ENCODE results near the gene RANBP3L.
A peak's percentile ranks its signal among the peaks of the same experiment; 100 is the strongest.

RANBP3L gene

DNA sequence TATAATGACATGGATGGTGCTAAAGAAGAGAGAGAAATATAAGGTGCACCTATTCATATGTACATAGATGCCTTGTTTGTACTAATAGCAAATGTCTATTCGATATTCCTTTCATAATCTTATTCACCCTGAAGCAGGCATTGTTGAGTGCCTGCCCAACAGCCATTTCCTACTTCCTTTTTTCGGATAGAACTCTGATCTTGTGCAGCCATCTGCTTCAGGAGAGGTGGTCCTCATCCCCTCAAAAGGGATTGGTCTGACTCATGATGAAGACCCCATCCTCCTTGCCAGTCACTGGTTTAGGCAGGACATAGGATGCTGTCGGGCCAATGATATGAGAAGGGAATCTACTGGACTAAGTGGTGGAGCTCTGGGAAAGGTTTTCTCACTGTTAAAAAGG is 8.4 kb upstream of the RANBP3L start:
- Histone ChIP-seq H3K4me3 (no peak overlapping the region), H3K36me3 (no peaks in the 10 kb centered on the region), H3K9me3 (no peaks in the 10 kb centered on the region), H3K27me3 (no peaks in the 10 kb centered on the region), H3K4me1 (peaks cover 0 to 7% (median 0%) of the 10 kb centered on the region in 4 donors), H3K27ac (no peak overlapping the region)
- DNase-seq: no peak
- TF ChIP-seq, protein P1, sequence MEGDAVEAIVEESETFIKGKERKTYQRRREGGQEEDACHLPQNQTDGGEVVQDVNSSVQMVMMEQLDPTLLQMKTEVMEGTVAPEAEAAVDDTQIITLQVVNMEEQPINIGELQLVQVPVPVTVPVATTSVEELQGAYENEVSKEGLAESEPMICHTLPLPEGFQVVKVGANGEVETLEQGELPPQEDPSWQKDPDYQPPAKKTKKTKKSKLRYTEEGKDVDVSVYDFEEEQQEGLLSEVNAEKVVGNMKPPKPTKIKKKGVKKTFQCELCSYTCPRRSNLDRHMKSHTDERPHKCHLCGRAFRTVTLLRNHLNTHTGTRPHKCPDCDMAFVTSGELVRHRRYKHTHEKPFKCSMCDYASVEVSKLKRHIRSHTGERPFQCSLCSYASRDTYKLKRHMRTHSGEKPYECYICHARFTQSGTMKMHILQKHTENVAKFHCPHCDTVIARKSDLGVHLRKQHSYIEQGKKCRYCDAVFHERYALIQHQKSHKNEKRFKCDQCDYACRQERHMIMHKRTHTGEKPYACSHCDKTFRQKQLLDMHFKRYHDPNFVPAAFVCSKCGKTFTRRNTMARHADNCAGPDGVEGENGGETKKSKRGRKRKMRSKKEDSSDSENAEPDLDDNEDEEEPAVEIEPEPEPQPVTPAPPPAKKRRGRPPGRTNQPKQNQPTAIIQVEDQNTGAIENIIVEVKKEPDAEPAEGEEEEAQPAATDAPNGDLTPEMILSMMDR (IDR thresholded peaks at IDR 0.05): no peak
- intact Hi-C loops (cut with DNase I; ENCODE audit: low total_unique reads): no loop called here

DNA sequence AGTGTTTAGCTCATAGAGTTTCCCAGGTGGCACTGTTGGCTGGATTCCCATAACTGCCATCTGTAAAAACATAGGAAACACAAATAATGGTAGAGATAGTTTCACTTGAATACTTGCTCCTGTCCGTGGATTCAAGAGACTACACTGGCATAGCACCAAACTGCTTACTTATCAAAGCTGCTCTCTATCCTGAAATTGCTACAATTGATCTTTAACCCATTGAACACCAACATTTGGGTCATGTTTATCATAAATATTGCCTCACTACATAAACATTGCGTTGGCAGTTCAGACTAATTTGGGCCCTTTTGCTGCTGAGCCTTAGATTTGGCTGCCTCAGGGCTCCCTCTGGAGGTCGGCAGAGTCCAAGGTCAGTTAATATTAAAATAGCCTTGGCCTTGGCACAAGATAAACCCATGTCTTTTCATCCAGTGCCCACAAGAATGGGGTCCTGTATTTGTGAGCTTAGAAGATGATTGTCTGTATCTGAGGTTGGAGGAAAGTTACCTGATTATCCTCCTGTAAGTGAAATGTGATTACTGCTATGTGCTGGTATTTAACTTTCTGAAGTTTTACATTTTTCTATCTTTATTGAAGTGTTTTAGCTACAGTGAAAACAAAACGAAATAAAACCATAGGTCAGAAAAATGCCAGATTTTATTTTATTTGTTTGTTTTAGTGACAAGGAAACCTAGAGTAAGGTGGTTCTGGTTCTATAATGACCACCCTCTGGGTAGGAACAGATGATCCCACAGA is 4.0 kb upstream of the RANBP3L start:
- Histone ChIP-seq H3K36me3 (no peaks in the 10 kb centered on the region), H3K27ac (peak overlapping the region in 1 of 2 donors; percentile 77), H3K4me3 (no peak overlapping the region), H3K27me3 (no peaks in the 10 kb centered on the region), H3K4me1 (peaks cover 0 to 42% (median 9%) of the 10 kb centered on the region in 4 donors), H3K9me3 (no peaks in the 10 kb centered on the region)
- peak; percentile 36 to 72 for DNase-seq
- intact Hi-C loops (cut with DNase I; ENCODE audit: low total_unique reads): loop anchor here (2.0 to 10.0 kb wide), 2 partner anchors 41 to 61 kb away; partner anchors contain the start of gene NADK2
- TF ChIP-seq, protein P1 (IDR thresholded peaks at IDR 0.05): peak; percentile 72 to 81

DNA sequence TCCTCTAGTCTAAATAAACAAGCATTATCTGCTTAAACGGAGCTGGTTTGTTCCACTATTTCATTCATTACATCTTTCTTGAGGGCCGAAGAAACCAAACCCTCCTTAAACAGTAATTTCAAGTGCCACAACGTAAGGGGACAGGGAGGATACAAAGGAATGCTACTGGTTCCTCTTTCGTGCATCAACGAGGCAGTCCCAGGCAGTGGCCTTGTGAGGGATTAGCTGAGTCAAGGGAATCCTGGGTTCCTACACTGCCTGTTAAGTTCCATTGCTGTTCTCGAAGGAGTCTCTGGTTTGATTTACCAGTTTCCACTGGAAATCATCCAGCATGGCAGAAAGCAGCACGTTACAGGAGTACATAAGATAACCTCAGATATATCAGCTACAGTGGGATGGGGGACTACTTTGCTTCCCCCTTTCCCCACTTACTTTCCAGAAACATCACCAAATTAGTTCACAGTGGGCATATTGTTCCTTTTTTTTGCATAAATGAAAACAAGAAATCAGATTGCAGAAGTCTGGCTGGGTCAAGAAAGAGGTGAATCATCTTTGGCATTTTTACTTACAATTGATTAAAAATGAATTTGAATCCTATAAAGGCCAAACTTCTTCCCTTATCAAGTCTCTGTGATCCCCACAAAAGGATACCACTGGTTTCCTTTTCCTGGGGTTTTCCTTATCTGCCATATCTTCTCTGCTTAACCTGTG is 2.5 kb upstream of the RANBP3L start:
- no peaks in the 10 kb centered on the region for H3K27me3 ChIP-seq
- H3K9me3 ChIP-seq: no peaks in the 10 kb centered on the region
- H3K4me3 ChIP-seq: no peak overlapping the region
- intact Hi-C loops (cut with DNase I; ENCODE audit: low total_unique reads): loop anchor here (2.0 to 10.0 kb wide), 2 partner anchors 39 to 59 kb away; partner anchors contain the start of gene NADK2
- TF ChIP-seq, protein P1 (IDR thresholded peaks at IDR 0.05): no peak
- H3K27ac ChIP-seq: peak overlapping the region; percentile 76 to 77
- no peaks in the 10 kb centered on the region for H3K36me3 ChIP-seq
- peaks cover 0 to 54% (median 9%) of the 10 kb centered on the region in 4 donors for H3K4me1 ChIP-seq
- DNase-seq: no peak

DNA sequence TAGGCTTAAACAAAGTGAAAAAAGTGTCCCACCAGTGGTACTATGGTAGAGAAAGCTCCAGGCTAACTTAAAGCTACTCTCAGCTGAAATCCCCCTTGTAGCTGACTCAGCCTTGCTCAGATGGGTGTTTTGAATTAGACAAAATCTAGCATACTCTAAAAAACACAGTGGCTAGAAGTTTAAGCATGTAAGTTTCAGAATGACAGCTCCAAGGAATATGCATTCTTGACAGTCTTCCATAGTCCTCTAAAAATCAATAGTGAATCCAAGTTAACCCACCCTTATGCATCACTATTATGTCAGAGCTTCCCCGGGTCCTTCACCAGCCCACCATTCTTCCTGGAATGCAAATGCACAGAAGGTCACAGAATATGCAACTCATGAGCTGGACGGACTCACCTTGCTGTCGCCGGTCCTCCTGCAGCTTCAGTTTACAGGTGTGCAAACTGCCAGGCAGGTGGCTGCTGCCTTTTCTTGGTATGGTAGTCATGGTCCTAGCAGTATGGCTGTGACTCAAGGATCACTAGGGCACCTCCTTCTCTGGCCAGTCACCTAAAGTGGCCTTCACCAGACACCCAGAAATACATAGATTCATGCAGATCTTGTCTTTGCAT is 668 bp downstream of the RANBP3L start:
- Histone ChIP-seq H3K9me3 (no peaks in the 10 kb centered on the region), H3K4me1 (peaks cover 0 to 73% (median 14%) of the 10 kb centered on the region in 4 donors), H3K4me3 (peak overlapping the region; percentile 53 to 57), H3K36me3 (no peaks in the 10 kb centered on the region), H3K27ac (peak overlapping the region; percentile 76 to 77), H3K27me3 (no peaks in the 10 kb centered on the region)
- TF ChIP-seq, protein P1 (IDR thresholded peaks at IDR 0.05): no peak
- intact Hi-C loops (cut with DNase I; ENCODE audit: low total_unique reads): loop anchor here (10.0 kb wide), 1 partner anchor 56 kb away; the partner anchor contains the start of gene NADK2
- DNase-seq: no peak

DNA sequence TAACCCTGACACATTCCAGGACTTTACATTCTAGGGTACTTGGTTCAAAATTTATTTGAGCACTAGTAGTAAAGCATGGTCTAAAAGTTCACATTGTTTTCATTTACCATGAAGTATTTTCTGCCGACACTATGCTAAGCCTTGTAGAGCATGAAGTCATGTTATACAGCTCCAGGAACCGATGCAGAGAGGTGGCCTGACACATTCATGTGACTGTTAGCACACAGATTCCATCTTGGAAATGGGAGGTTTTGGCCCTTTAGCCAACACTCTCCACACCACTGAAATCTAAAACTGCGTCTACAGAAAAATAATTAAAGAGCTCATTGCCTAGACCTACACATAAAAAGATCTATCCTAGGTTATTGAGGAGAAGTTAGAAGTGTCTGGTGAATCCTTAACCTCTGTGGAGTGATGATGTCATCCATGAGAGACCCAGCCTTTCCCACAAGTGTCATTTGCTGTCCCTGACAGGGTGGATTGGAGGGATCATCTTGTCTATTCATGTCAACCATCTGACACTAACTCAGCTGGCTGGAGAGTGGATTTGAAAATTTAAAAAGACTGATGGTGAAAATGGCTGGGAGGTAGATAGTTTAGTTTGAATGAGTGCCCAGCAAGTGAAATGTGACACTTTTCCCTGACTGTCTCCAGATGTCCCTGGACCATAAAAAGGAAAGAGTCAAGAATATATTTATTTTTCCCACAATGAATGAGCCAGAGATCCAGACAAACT is 1.3 kb downstream of the RANBP3L start:
- intact Hi-C loops (cut with DNase I; ENCODE audit: low total_unique reads): loop anchor here (10.0 kb wide), 1 partner anchor 56 kb away; the partner anchor contains the start of gene NADK2
- no peaks in the 10 kb centered on the region for H3K27me3 ChIP-seq
- no peaks in the 10 kb centered on the region for H3K9me3 ChIP-seq
- H3K36me3 ChIP-seq: peaks cover 0 to 3% (median 0%) of the 10 kb centered on the region in 3 donors
- TF ChIP-seq, protein P1 (IDR thresholded peaks at IDR 0.05): no peak
- H3K4me1 ChIP-seq: peaks cover 0 to 68% (median 14%) of the 10 kb centered on the region in 4 donors
- peak overlapping the region; percentile 76 to 77 for H3K27ac ChIP-seq
- peak overlapping the region; percentile 53 to 57 for H3K4me3 ChIP-seq
- DNase-seq: no peak
